ENCODE measurements around the gene NEAT1. TPM values are rescaled to one million over a fixed set of nuclear protein-coding genes. Genes with fewer than 3 reads are reported as not detected.

NEAT1 gene
- total RNA-seq, 1 donor from 2014 or later: 78.8 TPM

- TF ChIP-seq, protein P1, sequence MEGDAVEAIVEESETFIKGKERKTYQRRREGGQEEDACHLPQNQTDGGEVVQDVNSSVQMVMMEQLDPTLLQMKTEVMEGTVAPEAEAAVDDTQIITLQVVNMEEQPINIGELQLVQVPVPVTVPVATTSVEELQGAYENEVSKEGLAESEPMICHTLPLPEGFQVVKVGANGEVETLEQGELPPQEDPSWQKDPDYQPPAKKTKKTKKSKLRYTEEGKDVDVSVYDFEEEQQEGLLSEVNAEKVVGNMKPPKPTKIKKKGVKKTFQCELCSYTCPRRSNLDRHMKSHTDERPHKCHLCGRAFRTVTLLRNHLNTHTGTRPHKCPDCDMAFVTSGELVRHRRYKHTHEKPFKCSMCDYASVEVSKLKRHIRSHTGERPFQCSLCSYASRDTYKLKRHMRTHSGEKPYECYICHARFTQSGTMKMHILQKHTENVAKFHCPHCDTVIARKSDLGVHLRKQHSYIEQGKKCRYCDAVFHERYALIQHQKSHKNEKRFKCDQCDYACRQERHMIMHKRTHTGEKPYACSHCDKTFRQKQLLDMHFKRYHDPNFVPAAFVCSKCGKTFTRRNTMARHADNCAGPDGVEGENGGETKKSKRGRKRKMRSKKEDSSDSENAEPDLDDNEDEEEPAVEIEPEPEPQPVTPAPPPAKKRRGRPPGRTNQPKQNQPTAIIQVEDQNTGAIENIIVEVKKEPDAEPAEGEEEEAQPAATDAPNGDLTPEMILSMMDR (IDR thresholded peaks at IDR 0.05; ENCODE audit: unreplicated experiment): no peak
- H3K4me1 Mint-ChIP-seq (ENCODE audit: low read depth): peaks cover 55% of the 10 kb centered on the region
- peak overlapping the region; percentile 35 for H3K4me3 Mint-ChIP-seq (ENCODE audit: low read depth)
- no peaks in the 10 kb centered on the region for H3K9me3 Mint-ChIP-seq (ENCODE audit: low read depth)
- no peaks in the 10 kb centered on the region for H3K36me3 Mint-ChIP-seq (ENCODE audit: insufficient read depth)
- DNase-seq (ENCODE audit: low spot score, unreplicated experiment): no peak
- peak overlapping the region; percentile 94 for H3K27ac Mint-ChIP-seq
- H3K27me3 Mint-ChIP-seq: no peaks in the 10 kb centered on the region
These were observed 5.5 kb upstream of the NEAT1 start for GRCh38 chr11:65416841-65417701.

DNA sequence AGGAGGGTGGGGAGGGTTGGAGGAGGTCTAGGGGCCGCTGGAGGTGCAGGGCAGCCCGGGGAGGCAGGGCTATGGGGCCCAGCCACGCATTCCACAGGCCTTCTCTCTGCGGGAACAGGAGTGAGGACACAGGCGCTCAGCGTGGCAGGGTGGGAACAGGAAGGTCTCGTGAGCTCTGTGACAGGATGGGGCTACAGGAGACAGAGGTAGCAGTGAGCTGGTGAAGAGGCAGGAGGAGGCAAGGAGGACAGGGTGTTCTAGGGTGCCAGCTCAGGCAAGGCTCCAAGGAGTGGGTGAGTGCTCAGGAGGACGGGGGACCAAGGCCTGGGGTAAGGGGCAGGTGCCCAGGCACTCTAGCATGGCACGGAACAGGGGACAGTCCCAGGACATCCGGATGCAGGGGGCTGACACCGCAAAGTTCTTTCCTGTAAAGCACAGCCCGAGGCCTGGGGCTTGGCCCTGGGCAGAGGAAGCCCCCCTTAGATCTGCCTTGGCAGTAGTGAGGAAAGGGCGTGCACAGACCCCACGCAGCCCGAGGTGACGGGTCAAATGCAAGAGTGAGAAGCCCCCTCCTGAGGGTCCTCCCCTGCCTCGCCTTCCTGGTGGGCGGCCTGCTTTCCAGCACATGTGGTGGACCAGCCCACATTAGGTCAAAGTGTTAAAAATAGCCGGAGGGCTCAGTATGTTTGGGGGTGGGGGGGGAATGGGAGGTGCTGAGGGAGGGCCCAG, 4.7 kb upstream of the NEAT1 start:
- H3K9me3 Mint-ChIP-seq (ENCODE audit: low read depth): no peaks in the 10 kb centered on the region
- peaks cover 58% of the 10 kb centered on the region for H3K4me1 Mint-ChIP-seq (ENCODE audit: low read depth)
- TF ChIP-seq, protein P1 (IDR thresholded peaks at IDR 0.05; ENCODE audit: unreplicated experiment): no peak
- no peaks in the 10 kb centered on the region for H3K36me3 Mint-ChIP-seq (ENCODE audit: insufficient read depth)
- H3K27me3 Mint-ChIP-seq: no peaks in the 10 kb centered on the region
- H3K27ac Mint-ChIP-seq: peak overlapping the region; percentile 94
- no peak for DNase-seq (ENCODE audit: low spot score, unreplicated experiment)
- peak overlapping the region; percentile 35 for H3K4me3 Mint-ChIP-seq (ENCODE audit: low read depth)

DNA sequence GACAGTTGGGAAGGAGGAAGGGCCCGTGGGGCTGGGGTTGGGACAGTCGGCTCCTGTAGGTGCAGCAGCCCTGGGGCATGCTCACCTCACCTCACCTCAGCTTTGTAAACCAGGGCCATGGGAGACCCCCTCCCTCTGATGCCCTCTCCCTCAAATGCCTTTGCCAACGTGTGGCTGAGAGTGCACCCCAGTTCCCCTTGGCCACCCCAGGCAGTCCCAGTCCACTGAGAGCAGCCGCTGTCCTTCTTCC, 4.2 kb upstream of the NEAT1 start:
- peak overlapping the region; percentile 47 for H3K4me3 Mint-ChIP-seq (ENCODE audit: low read depth)
- no peaks in the 10 kb centered on the region for H3K27me3 Mint-ChIP-seq
- H3K4me1 Mint-ChIP-seq (ENCODE audit: low read depth): peaks cover 60% of the 10 kb centered on the region
- TF ChIP-seq, protein P1 (IDR thresholded peaks at IDR 0.05; ENCODE audit: unreplicated experiment): no peak
- no peaks in the 10 kb centered on the region for H3K36me3 Mint-ChIP-seq (ENCODE audit: insufficient read depth)
- no peak for DNase-seq (ENCODE audit: low spot score, unreplicated experiment)
- H3K27ac Mint-ChIP-seq: peak overlapping the region; percentile 99
- no peaks in the 10 kb centered on the region for H3K9me3 Mint-ChIP-seq (ENCODE audit: low read depth)

GRCh38 chr11:65418681-65419459, 3.7 kb upstream of the NEAT1 start:
- H3K27me3 Mint-ChIP-seq: no peaks in the 10 kb centered on the region
- TF ChIP-seq, protein P1 (IDR thresholded peaks at IDR 0.05; ENCODE audit: unreplicated experiment): no peak
- no peaks in the 10 kb centered on the region for H3K9me3 Mint-ChIP-seq (ENCODE audit: low read depth)
- no peaks in the 10 kb centered on the region for H3K36me3 Mint-ChIP-seq (ENCODE audit: insufficient read depth)
- H3K27ac Mint-ChIP-seq: peak overlapping the region; percentile 99
- H3K4me3 Mint-ChIP-seq (ENCODE audit: low read depth): peak overlapping the region; percentile 47
- peaks cover 64% of the 10 kb centered on the region for H3K4me1 Mint-ChIP-seq (ENCODE audit: low read depth)
- DNase-seq (ENCODE audit: low spot score, unreplicated experiment): peak; percentile 62

DNA sequence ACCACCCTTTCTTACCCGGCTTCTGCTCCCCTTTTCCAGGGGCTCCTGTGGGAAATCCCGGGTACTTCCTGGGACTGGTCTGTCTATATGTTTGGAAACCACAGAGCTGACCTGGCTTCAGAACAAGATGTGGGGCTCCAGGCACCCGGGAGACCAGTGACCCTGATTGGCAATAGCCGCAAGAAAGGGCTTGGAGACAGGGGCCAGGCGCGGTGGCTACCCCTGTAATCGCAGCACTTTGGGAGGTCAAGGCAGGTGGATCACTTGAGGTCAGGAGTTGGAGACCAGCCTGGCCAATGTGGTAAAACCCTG, 3.2 kb upstream of the NEAT1 start:
- DNase-seq (ENCODE audit: low spot score, unreplicated experiment): no peak
- Mint-ChIP-seq H3K4me3 (ENCODE audit: low read depth) (peak overlapping the region; percentile 47), H3K27ac (peak overlapping the region; percentile 99), H3K9me3 (ENCODE audit: low read depth) (no peaks in the 10 kb centered on the region), H3K27me3 (no peaks in the 10 kb centered on the region), H3K4me1 (ENCODE audit: low read depth) (peaks cover 69% of the 10 kb centered on the region), H3K36me3 (ENCODE audit: insufficient read depth) (no peaks in the 10 kb centered on the region)
- TF ChIP-seq, protein P1 (IDR thresholded peaks at IDR 0.05; ENCODE audit: unreplicated experiment): no peak
